ENCODE measurements around the gene AK4.

GRCh38 chr1:65259816-65260215, 111.8 kb downstream of the AK4 start:
- TF ChIP-seq CTCF (IDR thresholded peaks at IDR 0.05) (no peak), POLR2A (IDR thresholded peaks at IDR 0.05) (no peak)
